K562 (cell line): ENCODE data around the gene DOLPP1.

ENCODE experiments used
- BHLHE40 ChIP-seq: IDR thresholded peaks from 2 replicates; pipeline ENCODE4 v1.6.1; 2011; ENCODE audit warnings: low read length, improper control_type of control experiment
- CREB1 ChIP-seq, 2 experiments: sonication (generic) in 1 of 2; formaldehyde crosslinking in 1 of 2; IDR thresholded peaks; 2 replicates each; pipeline versions ENCODE4 v1.6.1 to v1.8.0; 2012 to 2022; ENCODE audit warnings: inconsistent platforms in 1 of 2, mild to moderate bottlenecking in 1 of 2, missing genetic modification reagents in 1 of 2, moderate library complexity in 1 of 2
- HDAC2 ChIP-seq: fragments of 450-650 bp; IDR thresholded peaks from 2 replicates; pipeline ENCODE4 v1.6.1; 2016; ENCODE audit warnings: mild to moderate bottlenecking
- KAT8 ChIP-seq: fragments of 450-650 bp; IDR thresholded peaks from 2 replicates; pipeline ENCODE4 v1.6.1; 2016; ENCODE audit warnings: low read depth, mild to moderate bottlenecking
- MEF2D ChIP-seq: conservative IDR thresholded peaks from 2 replicates; pipeline ENCODE4 v1.6.1; 2016; ENCODE audit warnings: low read depth, missing genetic modification characterization, missing compliant biosample characterization
- NCOA4 ChIP-seq: fragments of 450-650 bp; IDR thresholded peaks from 2 replicates; pipeline ENCODE4 v1.6.1; 2018; ENCODE audit warnings: mild to moderate bottlenecking; ENCODE audit not compliant: partially characterized antibody
- PHF20 ChIP-seq: fragments of 450-650 bp; IDR thresholded peaks from 2 replicates; pipeline ENCODE4 v1.6.1; 2018; ENCODE audit not compliant: partially characterized antibody
- POLR2AphosphoS2 ChIP-seq: IDR thresholded peaks from 2 replicates; pipeline ENCODE4 v1.6.1; 2012; ENCODE audit warnings: low read length, improper control_type of control experiment
- SP1 ChIP-seq: sonication (generic); formaldehyde crosslinking; IDR thresholded peaks from 2 replicates; pipeline ENCODE4 v1.8.1; 2022; ENCODE audit warnings: mild to moderate bottlenecking, missing genetic modification reagents
- TAL1 ChIP-seq: fragments of 450-650 bp; IDR thresholded peaks from 2 replicates; pipeline ENCODE4 v1.6.1; 2016; ENCODE audit warnings: mild to moderate bottlenecking
- TF ChIP-seq, protein P1 (sequence below), 2 experiments: fragments of 450-650 bp in 1 of 2; sonication (generic) in 1 of 2; formaldehyde crosslinking in 1 of 2; IDR thresholded peaks; 2 replicates each; pipeline versions ENCODE4 v1.7.1 to v1.9.0; 2016 to 2022; ENCODE audit warnings: inconsistent platforms in 1 of 2, mild to moderate bottlenecking in 1 of 2, missing genetic modification reagents in 1 of 2
- TF ChIP-seq, protein P2 (sequence below), 3 experiments: IDR thresholded peaks in 2 of 3; conservative IDR thresholded peaks in 1 of 3; 2 replicates each; pipeline ENCODE4 v1.5.1; 2011 to 2012; ENCODE audit warnings: low read length in 3 of 3, mild to moderate bottlenecking in 3 of 3, control low read depth in 2 of 3, improper control_type of control experiment in 1 of 3, inconsistent platforms in 1 of 3, low read depth in 1 of 3, mixed read lengths in 1 of 3, moderate library complexity in 1 of 3; ENCODE audit not compliant: insufficient read depth in 2 of 3
- TF ChIP-seq, protein P3 (sequence below): fragments of 450-650 bp; IDR thresholded peaks from 2 replicates; pipeline ENCODE4 v1.6.1; 2016; ENCODE audit warnings: missing biosample characterization, missing genetic modification characterization

DNA sequence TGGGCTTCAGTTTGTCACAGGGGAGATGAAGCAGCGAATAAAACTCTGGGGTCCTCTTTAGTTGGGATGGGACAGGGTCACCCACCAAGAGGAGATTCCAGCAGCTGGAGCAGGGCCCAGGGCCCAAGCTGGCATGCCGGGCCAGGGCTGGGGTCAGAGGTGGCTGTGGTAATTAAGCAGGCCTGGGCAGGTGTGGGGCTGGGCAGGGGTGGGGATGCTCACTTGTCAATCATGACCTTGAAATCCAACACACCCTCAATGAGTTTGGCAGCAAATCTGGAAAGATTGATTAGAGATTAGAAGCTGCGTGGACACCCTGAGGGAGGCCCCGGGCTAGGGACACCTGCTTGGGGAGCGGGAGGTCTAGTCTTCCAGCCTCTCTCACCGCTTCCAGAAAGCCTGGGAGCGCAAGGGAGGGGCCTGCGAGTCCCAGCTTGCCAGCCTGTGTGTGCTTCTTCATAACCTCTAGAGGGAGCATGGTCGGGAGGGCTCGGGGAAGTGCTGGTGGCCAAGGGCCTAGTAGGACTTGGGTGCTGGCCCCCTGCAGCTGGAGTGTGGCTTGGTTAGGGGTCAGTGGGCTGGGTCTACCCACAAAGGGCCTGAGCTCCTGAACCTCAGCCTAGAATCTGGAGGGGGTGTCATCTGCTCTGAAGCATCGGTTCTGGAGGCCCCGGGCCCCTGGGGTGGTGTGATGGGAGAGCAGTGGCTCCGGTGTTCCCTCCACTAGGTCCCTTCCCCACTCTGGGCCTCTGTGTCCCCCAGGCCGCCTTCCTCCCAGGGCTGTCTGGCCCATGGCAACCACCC, 22.1 kb downstream of the DOLPP1 start:
- TF ChIP-seq SP1 (CRISPR knock-in tag) = 0 out of 2 replicates have a peak, but pooled peaks have one; percentile 40
- TF ChIP-seq BHLHE40 = no peak
- TF ChIP-seq KAT8 = no peak
- TF ChIP-seq, protein P1, sequence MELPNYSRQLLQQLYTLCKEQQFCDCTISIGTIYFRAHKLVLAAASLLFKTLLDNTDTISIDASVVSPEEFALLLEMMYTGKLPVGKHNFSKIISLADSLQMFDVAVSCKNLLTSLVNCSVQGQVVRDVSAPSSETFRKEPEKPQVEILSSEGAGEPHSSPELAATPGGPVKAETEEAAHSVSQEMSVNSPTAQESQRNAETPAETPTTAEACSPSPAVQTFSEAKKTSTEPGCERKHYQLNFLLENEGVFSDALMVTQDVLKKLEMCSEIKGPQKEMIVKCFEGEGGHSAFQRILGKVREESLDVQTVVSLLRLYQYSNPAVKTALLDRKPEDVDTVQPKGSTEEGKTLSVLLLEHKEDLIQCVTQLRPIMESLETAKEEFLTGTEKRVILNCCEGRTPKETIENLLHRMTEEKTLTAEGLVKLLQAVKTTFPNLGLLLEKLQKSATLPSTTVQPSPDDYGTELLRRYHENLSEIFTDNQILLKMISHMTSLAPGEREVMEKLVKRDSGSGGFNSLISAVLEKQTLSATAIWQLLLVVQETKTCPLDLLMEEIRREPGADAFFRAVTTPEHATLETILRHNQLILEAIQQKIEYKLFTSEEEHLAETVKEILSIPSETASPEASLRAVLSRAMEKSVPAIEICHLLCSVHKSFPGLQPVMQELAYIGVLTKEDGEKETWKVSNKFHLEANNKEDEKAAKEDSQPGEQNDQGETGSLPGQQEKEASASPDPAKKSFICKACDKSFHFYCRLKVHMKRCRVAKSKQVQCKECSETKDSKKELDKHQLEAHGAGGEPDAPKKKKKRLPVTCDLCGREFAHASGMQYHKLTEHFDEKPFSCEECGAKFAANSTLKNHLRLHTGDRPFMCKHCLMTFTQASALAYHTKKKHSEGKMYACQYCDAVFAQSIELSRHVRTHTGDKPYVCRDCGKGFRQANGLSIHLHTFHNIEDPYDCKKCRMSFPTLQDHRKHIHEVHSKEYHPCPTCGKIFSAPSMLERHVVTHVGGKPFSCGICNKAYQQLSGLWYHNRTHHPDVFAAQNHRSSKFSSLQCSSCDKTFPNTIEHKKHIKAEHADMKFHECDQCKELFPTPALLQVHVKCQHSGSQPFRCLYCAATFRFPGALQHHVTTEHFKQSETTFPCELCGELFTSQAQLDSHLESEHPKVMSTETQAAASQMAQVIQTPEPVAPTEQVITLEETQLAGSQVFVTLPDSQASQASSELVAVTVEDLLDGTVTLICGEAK (IDR thresholded peaks at IDR 0.05) = no peak
- TF ChIP-seq, protein P1 (CRISPR knock-in tag; IDR thresholded peaks at IDR 0.05) = no peak
- TF ChIP-seq HDAC2 = no peak
- TF ChIP-seq PHF20 = no peak
- no peak for TF ChIP-seq MEF2D
- TF ChIP-seq, protein P2, sequence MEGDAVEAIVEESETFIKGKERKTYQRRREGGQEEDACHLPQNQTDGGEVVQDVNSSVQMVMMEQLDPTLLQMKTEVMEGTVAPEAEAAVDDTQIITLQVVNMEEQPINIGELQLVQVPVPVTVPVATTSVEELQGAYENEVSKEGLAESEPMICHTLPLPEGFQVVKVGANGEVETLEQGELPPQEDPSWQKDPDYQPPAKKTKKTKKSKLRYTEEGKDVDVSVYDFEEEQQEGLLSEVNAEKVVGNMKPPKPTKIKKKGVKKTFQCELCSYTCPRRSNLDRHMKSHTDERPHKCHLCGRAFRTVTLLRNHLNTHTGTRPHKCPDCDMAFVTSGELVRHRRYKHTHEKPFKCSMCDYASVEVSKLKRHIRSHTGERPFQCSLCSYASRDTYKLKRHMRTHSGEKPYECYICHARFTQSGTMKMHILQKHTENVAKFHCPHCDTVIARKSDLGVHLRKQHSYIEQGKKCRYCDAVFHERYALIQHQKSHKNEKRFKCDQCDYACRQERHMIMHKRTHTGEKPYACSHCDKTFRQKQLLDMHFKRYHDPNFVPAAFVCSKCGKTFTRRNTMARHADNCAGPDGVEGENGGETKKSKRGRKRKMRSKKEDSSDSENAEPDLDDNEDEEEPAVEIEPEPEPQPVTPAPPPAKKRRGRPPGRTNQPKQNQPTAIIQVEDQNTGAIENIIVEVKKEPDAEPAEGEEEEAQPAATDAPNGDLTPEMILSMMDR (IDR thresholded peaks at IDR 0.05 in 2 of 3, conservative IDR thresholded peaks at IDR 0.05 in 1 of 3; ENCODE audit: insufficient read depth in 2 of 3, low read depth in 1 of 3, low read length in 3 of 3) = peak; percentile 75 to 87 (median 75)
- TF ChIP-seq CREB1 (IDR thresholded peaks at IDR 0.05) = no peak
- no peak for TF ChIP-seq CREB1 (CRISPR knock-in tag; IDR thresholded peaks at IDR 0.05)
- TF ChIP-seq NCOA4 = no peak
- no peak for TF ChIP-seq POLR2AphosphoS2
- TF ChIP-seq, protein P3, sequence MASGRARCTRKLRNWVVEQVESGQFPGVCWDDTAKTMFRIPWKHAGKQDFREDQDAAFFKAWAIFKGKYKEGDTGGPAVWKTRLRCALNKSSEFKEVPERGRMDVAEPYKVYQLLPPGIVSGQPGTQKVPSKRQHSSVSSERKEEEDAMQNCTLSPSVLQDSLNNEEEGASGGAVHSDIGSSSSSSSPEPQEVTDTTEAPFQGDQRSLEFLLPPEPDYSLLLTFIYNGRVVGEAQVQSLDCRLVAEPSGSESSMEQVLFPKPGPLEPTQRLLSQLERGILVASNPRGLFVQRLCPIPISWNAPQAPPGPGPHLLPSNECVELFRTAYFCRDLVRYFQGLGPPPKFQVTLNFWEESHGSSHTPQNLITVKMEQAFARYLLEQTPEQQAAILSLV = no peak
- TF ChIP-seq TAL1 = no peak
